H7 (cell line): Measurements from ENCODE around the gene BANF2. TPM values are rescaled to one million over a fixed set of nuclear protein-coding genes. Genes with fewer than 3 reads are reported as not detected.

Experiments used
- DNase-seq: peaks from one replicate; pipeline ENCODE4 v3.0.0; 2012
- H3K27me3 ChIP-seq: 2 replicates; pipeline ENCODE4 v1.6.0; 2011; ENCODE audit warnings: mild to moderate bottlenecking, low read length; ENCODE audit not compliant: control insufficient read depth, insufficient read depth
- H3K36me3 ChIP-seq: replicated peaks from 2 replicates; pipeline ENCODE4 v1.5.1; 2011; ENCODE audit warnings: low read length; ENCODE audit not compliant: control insufficient read depth, insufficient read depth
- H3K4me3 ChIP-seq: 2 replicates; pipeline ENCODE4 v1.5.1; 2011; ENCODE audit warnings: low read depth, mild to moderate bottlenecking, control low read depth, low read length, moderate library complexity; ENCODE audit not compliant: insufficient read depth
- total RNA-seq: library from RNA; depleted of rRNA; stranded (reverse); fragments of >200 nt; shearing (Covaris generic); gene quantifications from 2 replicates; pipeline ENCODE4 v1.2.3, GENCODE V29; 2014

Gene BANF2
- total RNA-seq, 1 experiment from 2014 or later, result not detected

DNA sequence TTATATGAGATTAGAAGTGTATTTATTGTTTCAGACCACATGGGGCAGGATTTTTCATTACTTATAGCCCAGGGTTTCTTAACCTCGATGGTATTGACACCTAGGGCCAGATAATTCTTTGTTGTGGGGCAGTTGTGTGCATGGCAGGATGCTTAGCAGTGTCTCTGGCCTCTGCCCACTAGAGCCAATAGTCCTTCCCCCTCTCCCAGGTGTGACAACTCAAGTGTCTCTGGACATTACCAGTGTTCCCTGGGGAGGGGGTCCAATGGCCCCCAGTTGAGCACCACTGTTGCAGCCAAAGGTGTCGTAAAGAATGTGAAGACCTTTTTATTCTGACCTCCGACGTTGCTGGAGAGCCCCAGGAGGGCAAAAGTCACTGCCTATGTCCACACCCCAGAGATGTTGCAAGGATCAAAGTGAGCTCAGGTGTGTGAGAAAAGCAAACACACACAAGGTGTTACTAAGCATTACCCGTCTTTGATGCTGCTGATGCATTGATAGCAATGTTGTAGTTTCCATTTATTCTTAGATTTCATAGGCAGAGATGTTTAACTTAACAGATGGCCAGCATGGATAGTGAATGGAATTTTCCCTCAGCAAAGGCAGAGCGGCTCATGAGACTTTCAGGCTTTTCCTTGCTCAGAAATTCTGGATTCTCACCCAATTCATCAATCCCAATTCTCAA, 22.2 kb downstream of the BANF2 start:
- H3K36me3 ChIP-seq, result no peaks in the 10 kb centered on the region
- H3K27me3 ChIP-seq, result no peaks in the 10 kb centered on the region
- no peak for DNase-seq
- no peak overlapping the region for H3K4me3 ChIP-seq

DNA sequence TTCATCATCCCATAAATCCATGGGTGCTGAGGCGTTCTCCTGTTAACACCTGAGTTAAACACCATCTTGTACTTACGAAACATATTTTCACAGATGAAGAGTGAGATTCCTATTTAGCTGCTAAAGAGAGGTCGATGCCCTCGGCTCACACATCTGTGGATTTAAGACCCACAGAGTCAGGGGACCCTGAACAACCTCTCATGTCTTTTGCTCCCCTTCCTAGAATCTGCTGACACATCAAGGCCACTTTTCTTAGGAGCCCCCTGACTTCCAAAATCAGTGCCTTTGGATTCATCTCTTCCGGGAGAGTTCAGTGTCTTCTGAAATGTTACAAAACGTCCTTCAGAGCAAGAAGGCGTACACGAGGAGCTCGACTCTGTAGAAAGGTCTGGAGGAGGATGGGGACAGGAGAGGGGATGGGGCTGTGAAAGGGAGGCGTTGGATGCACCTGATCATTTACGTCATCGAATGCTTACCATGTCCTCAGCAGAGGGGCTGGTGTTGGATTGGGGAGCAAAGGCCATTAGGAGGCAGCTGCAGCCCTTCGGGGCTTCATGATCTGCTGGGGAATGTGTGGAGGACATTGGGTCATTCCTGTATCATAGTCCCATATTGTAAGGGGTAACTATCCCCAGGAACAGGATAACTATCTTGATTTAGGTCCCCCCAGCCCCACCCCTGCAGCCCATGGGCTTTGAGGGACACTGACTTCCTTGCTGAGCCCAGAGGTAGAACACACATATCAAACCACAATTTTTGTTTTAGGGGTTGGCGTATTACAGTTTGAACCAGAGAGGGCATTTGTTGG, 22.9 kb downstream of the BANF2 start:
- Histone ChIP-seq H3K36me3 (no peaks in the 10 kb centered on the region), H3K4me3 (no peak overlapping the region), H3K27me3 (no peaks in the 10 kb centered on the region)
- DNase-seq, result no peak

GRCh38 chr20:17723301-17723691, 23.5 kb downstream of the BANF2 start:
- Histone ChIP-seq H3K36me3 (no peaks in the 10 kb centered on the region), H3K27me3 (no peaks in the 10 kb centered on the region), H3K4me3 (no peak overlapping the region)
- no peak for DNase-seq

- Histone ChIP-seq H3K27me3 (no peaks in the 10 kb centered on the region), H3K4me3 (no peak overlapping the region), H3K36me3 (no peaks in the 10 kb centered on the region)
- DNase-seq, result no peak
These were observed 25.5 kb downstream of the BANF2 start for GRCh38 chr20:17725094-17725835.

DNA sequence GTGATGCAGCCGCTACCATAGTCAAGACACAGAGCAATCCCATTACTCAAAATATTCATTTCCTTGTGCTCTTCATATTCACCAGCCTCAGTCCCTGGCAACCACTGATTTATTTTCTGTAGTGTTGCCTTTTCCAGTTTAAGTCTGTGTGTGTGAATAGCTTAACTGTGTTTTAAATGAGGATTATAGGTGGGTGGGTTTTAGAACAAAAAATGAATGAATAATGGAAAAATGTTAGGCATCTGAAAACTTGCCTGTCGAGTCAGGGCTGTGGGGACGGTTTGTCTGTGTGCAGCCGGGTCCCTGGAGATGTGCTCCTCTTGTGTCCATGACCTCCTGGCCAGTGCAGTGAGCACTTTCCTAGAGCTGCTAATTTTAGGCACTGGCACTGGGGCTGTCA, 27.1 kb downstream of the BANF2 start:
- Histone ChIP-seq H3K27me3 (no peaks in the 10 kb centered on the region), H3K36me3 (no peaks in the 10 kb centered on the region), H3K4me3 (no peak overlapping the region)
- no peak for DNase-seq

DNA sequence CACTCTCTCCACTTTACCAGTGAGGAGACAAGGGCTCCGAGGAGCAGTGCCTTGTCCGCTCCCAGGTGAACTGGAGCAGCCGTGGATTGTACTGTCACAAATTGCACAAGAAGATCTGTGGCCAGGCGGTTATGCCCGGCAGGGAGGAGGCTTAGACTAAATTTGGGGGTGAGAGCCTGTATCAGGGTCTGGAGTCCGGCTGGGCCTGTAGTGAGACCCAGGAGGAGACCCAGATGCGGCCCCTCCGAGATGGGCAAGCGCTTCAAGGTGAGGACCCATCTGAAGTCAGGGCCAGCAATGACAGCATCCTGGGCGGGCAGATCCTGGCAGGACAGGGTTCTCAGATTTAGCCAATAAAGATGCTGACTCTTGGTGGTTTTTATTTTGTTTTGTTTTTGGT, 27.6 kb downstream of the BANF2 start:
- no peaks in the 10 kb centered on the region for H3K36me3 ChIP-seq
- no peak for DNase-seq
- H3K27me3 ChIP-seq, result no peaks in the 10 kb centered on the region
- H3K4me3 ChIP-seq, result no peak overlapping the region

- Histone ChIP-seq H3K4me3 (no peak overlapping the region), H3K36me3 (no peaks in the 10 kb centered on the region), H3K27me3 (no peaks in the 10 kb centered on the region)
- DNase-seq, result no peak
These were observed 28.3 kb downstream of the BANF2 start for GRCh38 chr20:17728074-17728473.

DNA sequence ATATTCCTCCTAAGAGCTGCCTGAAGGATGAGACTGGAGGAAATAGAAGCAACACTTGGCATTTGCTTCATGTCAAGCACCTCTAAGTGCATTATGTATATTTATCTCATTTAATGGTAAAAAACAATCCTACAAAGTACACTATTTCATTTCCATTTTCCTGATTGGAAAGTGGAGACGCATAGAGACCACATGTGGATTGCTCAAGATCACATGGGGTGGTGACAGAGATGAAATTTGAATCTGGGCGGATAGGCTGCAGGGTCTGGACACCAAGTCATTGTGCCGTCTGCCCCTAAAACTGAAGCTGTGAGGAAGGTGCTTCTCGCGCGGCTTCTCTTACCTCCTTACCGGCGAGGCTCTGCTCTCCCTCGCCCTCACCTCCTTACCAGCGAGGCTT, 30.3 kb downstream of the BANF2 start:
- H3K4me3 ChIP-seq, result no peak overlapping the region
- DNase-seq, result no peak

GRCh38 chr20:17731233-17731632, 31.5 kb downstream of the BANF2 start:
- no peaks in the 10 kb centered on the region for H3K36me3 ChIP-seq
- DNase-seq, result no peak
- no peaks in the 10 kb centered on the region for H3K27me3 ChIP-seq
- no peak overlapping the region for H3K4me3 ChIP-seq

More for the DNA sequence above, 30.3 kb downstream of the BANF2 start:
- H3K27me3 ChIP-seq, result no peaks in the 10 kb centered on the region
- H3K36me3 ChIP-seq, result no peaks in the 10 kb centered on the region

- DNase-seq, result no peak
- Histone ChIP-seq H3K4me3 (no peak overlapping the region), H3K36me3 (no peaks in the 10 kb centered on the region), H3K27me3 (no peaks in the 10 kb centered on the region)
These were observed 33.2 kb downstream of the BANF2 start for GRCh38 chr20:17732907-17733521.

GRCh38 chr20:17733767-17734304, 34.1 kb downstream of the BANF2 start:
- DNase-seq, result no peak
- H3K36me3 ChIP-seq, result no peaks in the 10 kb centered on the region
- no peaks in the 10 kb centered on the region for H3K27me3 ChIP-seq
- H3K4me3 ChIP-seq, result no peak overlapping the region

GRCh38 chr20:17734374-17734773, 34.6 kb downstream of the BANF2 start:
- Histone ChIP-seq H3K4me3 (no peak overlapping the region), H3K27me3 (no peaks in the 10 kb centered on the region), H3K36me3 (no peaks in the 10 kb centered on the region)
- no peak for DNase-seq

DNA sequence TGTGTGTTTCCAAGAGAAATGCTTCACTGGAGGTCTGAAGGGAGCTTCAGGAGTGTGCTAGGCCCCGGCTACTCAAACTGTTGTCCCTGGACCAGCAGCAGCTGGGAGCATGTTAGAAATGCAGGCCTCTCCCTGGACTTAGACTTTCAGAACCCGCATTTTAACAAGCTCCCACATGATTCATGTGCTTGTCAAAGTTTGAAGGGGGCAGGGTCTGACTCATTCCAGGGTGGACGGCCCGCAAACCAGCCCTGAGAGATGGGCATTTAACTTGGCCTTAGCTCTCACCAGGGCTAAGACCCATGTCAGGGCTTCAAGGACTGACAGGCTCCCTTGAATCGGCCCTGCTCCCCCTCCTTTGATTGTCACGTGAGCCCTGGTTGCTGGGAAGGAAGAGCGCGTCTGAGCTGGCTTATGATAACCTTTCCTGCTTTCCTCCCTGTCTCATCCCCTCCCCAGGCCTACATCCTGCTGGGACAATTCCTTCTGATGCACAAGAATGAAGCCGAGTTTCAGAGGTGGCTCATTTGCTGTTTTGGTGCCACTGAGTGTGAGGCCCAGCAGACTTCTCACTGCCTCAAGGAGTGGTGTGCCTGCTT, 35.5 kb downstream of the BANF2 start:
- no peaks in the 10 kb centered on the region for H3K27me3 ChIP-seq
- no peak overlapping the region for H3K4me3 ChIP-seq
- DNase-seq, result no peak
- no peaks in the 10 kb centered on the region for H3K36me3 ChIP-seq
